ENCODE measurements around the gene SLC25A34. TPM values are rescaled to one million over a fixed set of nuclear protein-coding genes. Genes with fewer than 3 reads are reported as not detected.

SLC25A34 gene
- total RNA-seq, 1 donor from 2014 or later, result 3.5 TPM

DNA sequence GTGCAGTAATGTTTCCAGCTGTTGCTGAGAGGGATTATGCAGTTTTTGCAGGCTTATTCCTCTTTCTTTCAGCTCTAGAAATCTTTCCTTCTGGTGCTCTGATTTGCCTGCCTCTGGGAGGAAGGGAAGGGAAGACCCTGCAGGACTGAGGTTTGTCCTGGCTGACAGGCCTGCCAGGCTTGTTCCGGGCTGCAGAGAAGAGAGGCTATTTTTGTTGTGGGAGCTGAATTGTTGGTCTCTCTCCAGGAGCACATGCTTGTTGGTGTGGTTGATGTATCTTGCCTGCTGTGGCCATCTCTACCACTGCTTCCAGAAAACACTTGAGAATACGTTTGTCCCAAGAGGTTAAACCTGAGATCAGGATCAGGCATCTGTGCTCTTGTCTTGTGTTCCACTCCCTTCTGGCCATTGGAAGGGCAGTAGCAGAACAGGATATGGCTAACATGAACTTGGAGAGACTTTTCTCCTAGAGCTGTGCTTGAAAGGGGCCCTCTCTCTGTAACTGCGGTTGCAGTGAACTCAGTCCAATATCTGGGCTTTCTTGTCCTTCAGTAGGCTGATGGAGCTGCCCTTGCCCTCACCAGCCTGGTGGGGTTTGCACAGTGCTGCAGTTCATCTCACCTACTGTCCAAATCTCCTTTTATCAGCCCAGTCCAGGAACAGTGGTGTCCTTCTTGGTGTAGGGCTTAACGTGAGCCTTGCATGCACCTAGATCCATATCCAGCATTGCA is 21.5 kb upstream of the SLC25A34 start:
- Histone ChIP-seq H3K9me3 (no peaks in the 10 kb centered on the region), H3K4me3 (no peak overlapping the region), H3K4me1 (peaks cover 51% of the 10 kb centered on the region), H3K36me3 (peaks cover 39% of the 10 kb centered on the region), H3K27ac (peak overlapping the region; percentile 64), H3K27me3 (ENCODE audit: low read depth) (no peaks in the 10 kb centered on the region)
- peak; percentile 20 to 56 for ATAC-seq
- no peak for DNase-seq
- intact Hi-C loops (cut with DNase I), result no loop called here
- TF ChIP-seq, protein P1, sequence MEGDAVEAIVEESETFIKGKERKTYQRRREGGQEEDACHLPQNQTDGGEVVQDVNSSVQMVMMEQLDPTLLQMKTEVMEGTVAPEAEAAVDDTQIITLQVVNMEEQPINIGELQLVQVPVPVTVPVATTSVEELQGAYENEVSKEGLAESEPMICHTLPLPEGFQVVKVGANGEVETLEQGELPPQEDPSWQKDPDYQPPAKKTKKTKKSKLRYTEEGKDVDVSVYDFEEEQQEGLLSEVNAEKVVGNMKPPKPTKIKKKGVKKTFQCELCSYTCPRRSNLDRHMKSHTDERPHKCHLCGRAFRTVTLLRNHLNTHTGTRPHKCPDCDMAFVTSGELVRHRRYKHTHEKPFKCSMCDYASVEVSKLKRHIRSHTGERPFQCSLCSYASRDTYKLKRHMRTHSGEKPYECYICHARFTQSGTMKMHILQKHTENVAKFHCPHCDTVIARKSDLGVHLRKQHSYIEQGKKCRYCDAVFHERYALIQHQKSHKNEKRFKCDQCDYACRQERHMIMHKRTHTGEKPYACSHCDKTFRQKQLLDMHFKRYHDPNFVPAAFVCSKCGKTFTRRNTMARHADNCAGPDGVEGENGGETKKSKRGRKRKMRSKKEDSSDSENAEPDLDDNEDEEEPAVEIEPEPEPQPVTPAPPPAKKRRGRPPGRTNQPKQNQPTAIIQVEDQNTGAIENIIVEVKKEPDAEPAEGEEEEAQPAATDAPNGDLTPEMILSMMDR (IDR thresholded peaks at IDR 0.05), result no peak

GRCh38 chr1:15717418-15718125 is 18.5 kb upstream of the SLC25A34 start:
- no peaks in the 10 kb centered on the region for H3K9me3 ChIP-seq
- H3K27me3 ChIP-seq (ENCODE audit: low read depth), result no peaks in the 10 kb centered on the region
- H3K27ac ChIP-seq, result peak overlapping the region; percentile 68
- TF ChIP-seq, protein P1 (IDR thresholded peaks at IDR 0.05), result no peak
- DNase-seq, result peak; percentile 71
- intact Hi-C loops (cut with DNase I), result no loop called here
- peaks cover 69% of the 10 kb centered on the region for H3K36me3 ChIP-seq
- H3K4me1 ChIP-seq, result peaks cover 47% of the 10 kb centered on the region
- H3K4me3 ChIP-seq, result no peak overlapping the region
- ATAC-seq, result peak; percentile 82 to 86

GRCh38 chr1:15718199-15718601 is 17.9 kb upstream of the SLC25A34 start:
- intact Hi-C loops (cut with DNase I), result no loop called here
- Histone ChIP-seq H3K4me1 (peaks cover 47% of the 10 kb centered on the region), H3K27me3 (ENCODE audit: low read depth) (no peaks in the 10 kb centered on the region), H3K4me3 (no peak overlapping the region), H3K9me3 (no peaks in the 10 kb centered on the region), H3K36me3 (peaks cover 75% of the 10 kb centered on the region), H3K27ac (peak overlapping the region; percentile 68)
- peak; percentile 23 to 43 for ATAC-seq
- DNase-seq, result no peak
- TF ChIP-seq, protein P1 (IDR thresholded peaks at IDR 0.05), result no peak

GRCh38 chr1:15719381-15720120 is 16.5 kb upstream of the SLC25A34 start:
- Histone ChIP-seq H3K27me3 (ENCODE audit: low read depth) (no peaks in the 10 kb centered on the region), H3K36me3 (peaks cover 84% of the 10 kb centered on the region), H3K27ac (no peak overlapping the region), H3K4me1 (peaks cover 34% of the 10 kb centered on the region), H3K4me3 (no peak overlapping the region), H3K9me3 (no peaks in the 10 kb centered on the region)
- intact Hi-C loops (cut with DNase I), result no loop called here
- TF ChIP-seq, protein P1 (IDR thresholded peaks at IDR 0.05), result no peak
- ATAC-seq (no peak), DNase-seq (no peak)

- DNase-seq, result no peak
- H3K27me3 ChIP-seq (ENCODE audit: low read depth), result no peaks in the 10 kb centered on the region
- TF ChIP-seq, protein P1 (IDR thresholded peaks at IDR 0.05), result no peak
- ATAC-seq, result no peak
- H3K27ac ChIP-seq, result no peak overlapping the region
- H3K36me3 ChIP-seq, result peaks cover 95% of the 10 kb centered on the region
- H3K4me1 ChIP-seq, result peaks cover 23% of the 10 kb centered on the region
- intact Hi-C loops (cut with DNase I), result no loop called here
- H3K9me3 ChIP-seq, result no peaks in the 10 kb centered on the region
- no peak overlapping the region for H3K4me3 ChIP-seq
Observed at GRCh38 chr1:15720861-15721260, 15.2 kb upstream of the SLC25A34 start.

All from lower lobe of right lung (tissue), 2 donors.